Measurements from ENCODE around the gene CHMP4A. TPM values are rescaled to one million over a fixed set of nuclear protein-coding genes. Genes with fewer than 3 reads are reported as not detected.
A peak's percentile ranks its signal among the peaks of the same experiment; 100 is the strongest.

Gene CHMP4A
- polyA plus RNA-seq, 1 donor = 92.5 TPM

GRCh38 chr14:24160850-24161804, 52.2 kb downstream of the CHMP4A start, which contains the start of gene IRF9:
IRF9 (plus strand) TSS chr14:24161265; CDS start chr14:24162145, 880 bp downstream.
- Histone ChIP-seq H3K27me3 (ENCODE audit: control insufficient read depth, insufficient read depth, low read length) (no peaks in the 10 kb centered on the region), H3K9me3 (ENCODE audit: control insufficient read depth, low read depth, low read length) (no peaks in the 10 kb centered on the region), H3K27ac (ENCODE audit: low read length) (peak within 1 kb of the TSS; percentile 90), H3K36me3 (ENCODE audit: control insufficient read depth, insufficient read depth, low read length) (peaks cover 71% of the 10 kb centered on the region), H3K4me3 (ENCODE audit: low read length) (peak within 1 kb of the TSS; percentile 67), H3K4me1 (ENCODE audit: control insufficient read depth, insufficient read depth, low read length) (peaks cover 30% of the 10 kb centered on the region)
- peak; percentile 98 to 99 for DNase-seq
- no CpG with 5 or more reads among the region's 12 CpGs for WGBS (ENCODE audit: insufficient coverage, low lambda C conversion rate)

GRCh38 chr14:24160499-24160849, 52.8 kb downstream of the CHMP4A start:
- Histone ChIP-seq H3K9me3 (ENCODE audit: control insufficient read depth, low read depth, low read length) (no peaks in the 10 kb centered on the region), H3K27me3 (ENCODE audit: control insufficient read depth, insufficient read depth, low read length) (no peaks in the 10 kb centered on the region), H3K36me3 (ENCODE audit: control insufficient read depth, insufficient read depth, low read length) (peaks cover 70% of the 10 kb centered on the region), H3K27ac (ENCODE audit: low read length) (peak overlapping the region; percentile 68), H3K4me1 (ENCODE audit: control insufficient read depth, insufficient read depth, low read length) (peaks cover 30% of the 10 kb centered on the region), H3K4me3 (ENCODE audit: low read length) (no peak overlapping the region)
- WGBS (ENCODE audit: insufficient coverage, low lambda C conversion rate) = no CpG with 5 or more reads among the region's 4 CpGs
- DNase-seq = no peak

GRCh38 chr14:24159777-24160498, 53.4 kb downstream of the CHMP4A start:
- no peak for DNase-seq
- Histone ChIP-seq H3K36me3 (ENCODE audit: control insufficient read depth, insufficient read depth, low read length) (peaks cover 70% of the 10 kb centered on the region), H3K4me3 (ENCODE audit: low read length) (no peak overlapping the region), H3K27ac (ENCODE audit: low read length) (peak overlapping the region; percentile 68), H3K9me3 (ENCODE audit: control insufficient read depth, low read depth, low read length) (no peaks in the 10 kb centered on the region), H3K4me1 (ENCODE audit: control insufficient read depth, insufficient read depth, low read length) (peaks cover 30% of the 10 kb centered on the region), H3K27me3 (ENCODE audit: control insufficient read depth, insufficient read depth, low read length) (no peaks in the 10 kb centered on the region)
- no CpG with 5 or more reads among the region's 11 CpGs for WGBS (ENCODE audit: insufficient coverage, low lambda C conversion rate)

Other genes starting within 250 kb of the CHMP4A start
- gene DHRS4L2, start 224.6 kb downstream of the CHMP4A start, polyA plus RNA-seq = 29.1 TPM
- gene CARMIL3, start 161.5 kb downstream of the CHMP4A start, polyA plus RNA-seq = 2.4 TPM
- gene CPNE6, start 141.9 kb downstream of the CHMP4A start, polyA plus RNA-seq = 0.31 TPM
- gene PCK2, start 119.2 kb downstream of the CHMP4A start, polyA plus RNA-seq = 177 TPM
- gene DCAF11, start 98.7 kb downstream of the CHMP4A start, polyA plus RNA-seq = 98.9 TPM
- 1.6 TPM for gene NRL, start 98.5 kb downstream of the CHMP4A start, polyA plus RNA-seq
- gene FITM1, start 82.8 kb downstream of the CHMP4A start, polyA plus RNA-seq = 2.8 TPM
- 324 TPM for gene PSME1, start 77.3 kb downstream of the CHMP4A start, polyA plus RNA-seq
- 33.9 TPM for gene EMC9, start 71.9 kb downstream of the CHMP4A start, polyA plus RNA-seq
- 243 TPM for gene PSME2, start 66.9 kb downstream of the CHMP4A start, polyA plus RNA-seq
- gene RNF31, start 66.0 kb downstream of the CHMP4A start, polyA plus RNA-seq = 39.1 TPM
- gene IRF9, start 52.2 kb downstream of the CHMP4A start, polyA plus RNA-seq = 104 TPM
- gene REC8, start 41.4 kb downstream of the CHMP4A start, polyA plus RNA-seq = 201 TPM
- gene IPO4, start 24.7 kb downstream of the CHMP4A start, polyA plus RNA-seq = 22.5 TPM
- 50.9 TPM for gene TM9SF1, start 18.0 kb downstream of the CHMP4A start, polyA plus RNA-seq
- gene TSSK4, start 7.8 kb downstream of the CHMP4A start, polyA plus RNA-seq = 8.1 TPM
- 21.8 TPM for gene MDP1, start 2.6 kb upstream of the CHMP4A start, polyA plus RNA-seq
- 194 TPM for gene NEDD8, start 18.9 kb upstream of the CHMP4A start, polyA plus RNA-seq
- gene GMPR2, start 19.4 kb upstream of the CHMP4A start, polyA plus RNA-seq = 85.9 TPM
- gene TINF2, start 29.1 kb upstream of the CHMP4A start, polyA plus RNA-seq = 35.4 TPM
- 8.6 TPM for gene TGM1, start 49.7 kb upstream of the CHMP4A start, polyA plus RNA-seq
- 29.0 TPM for gene RABGGTA, start 58.1 kb upstream of the CHMP4A start, polyA plus RNA-seq
- gene DHRS1, start 86.3 kb upstream of the CHMP4A start, polyA plus RNA-seq = 81.3 TPM
- 20.9 TPM for gene NOP9, start 86.4 kb upstream of the CHMP4A start, polyA plus RNA-seq
- gene CIDEB, start 94.5 kb upstream of the CHMP4A start, polyA plus RNA-seq = 105 TPM
- gene LTB4R2, start 96.7 kb upstream of the CHMP4A start, polyA plus RNA-seq = 6.0 TPM
- 7.2 TPM for gene LTB4R, start 98.0 kb upstream of the CHMP4A start, polyA plus RNA-seq
- 10.5 TPM for gene ADCY4, start 121.6 kb upstream of the CHMP4A start, polyA plus RNA-seq
- gene RIPK3, start 126.5 kb upstream of the CHMP4A start, polyA plus RNA-seq = 14.8 TPM
- gene NFATC4, start 154.7 kb upstream of the CHMP4A start, polyA plus RNA-seq = 40.9 TPM
- 54.4 TPM for gene NYNRIN, start 185.5 kb upstream of the CHMP4A start, polyA plus RNA-seq
- 5.6 TPM for gene CBLN3, start 216.2 kb upstream of the CHMP4A start, polyA plus RNA-seq
- gene KHNYN, start 216.5 kb upstream of the CHMP4A start, polyA plus RNA-seq = 73.5 TPM
- 44.4 TPM for gene SDR39U1, start 229.3 kb upstream of the CHMP4A start, polyA plus RNA-seq

Data from large intestine (tissue), 3 donors.